ENCODE data around the gene RORC.

The RORC gene

GRCh38 chr1:151847867-151848596 is 16.4 kb upstream of the RORC start:
- DNase-seq: no peak

GRCh38 chr1:151846686-151847237 is 15.2 kb upstream of the RORC start:
- no peak for DNase-seq

- DNase-seq: no peak
Measured at GRCh38 chr1:151846062-151846568, 14.5 kb upstream of the RORC start.

GRCh38 chr1:151843398-151843797 is 11.8 kb upstream of the RORC start:
- no peak for DNase-seq

GRCh38 chr1:151841141-151841540 is 9.5 kb upstream of the RORC start:
- no peak for DNase-seq

GRCh38 chr1:151840421-151840820 is 8.8 kb upstream of the RORC start:
- DNase-seq: no peak

- peak; percentile 83 for DNase-seq
Measured at GRCh38 chr1:151839457-151840403, 8.1 kb upstream of the RORC start, which contains the start of gene C2CD4D. Gene C2CD4D, minus strand, starts transcription at chr1:151839820. Its CDS starts 831 bp downstream, at chr1:151838989.

GRCh38 chr1:151839082-151839412 is 7.4 kb upstream of the RORC start:
- no peak for DNase-seq

GRCh38 chr1:151838222-151839081 is 6.8 kb upstream of the RORC start:
- DNase-seq: peak; percentile 47

GRCh38 chr1:151837884-151838221 is 6.3 kb upstream of the RORC start:
- DNase-seq: no peak

- DNase-seq: peak; percentile 44
Measured at GRCh38 chr1:151837197-151837596, 5.6 kb upstream of the RORC start.

- no peak for DNase-seq
Measured at GRCh38 chr1:151835596-151835995, 4.0 kb upstream of the RORC start.

- DNase-seq: no peak
Measured at GRCh38 chr1:151834239-151834638, 2.6 kb upstream of the RORC start.

- no peak for DNase-seq
Measured at GRCh38 chr1:151833172-151833900, 1.7 kb upstream of the RORC start.

- DNase-seq: no peak
Measured at GRCh38 chr1:151832318-151832980, 847 bp upstream of the RORC start.

- DNase-seq: no peak
Measured at GRCh38 chr1:151831256-151831591, 378 bp downstream of the RORC start.

GRCh38 chr1:151830055-151830454 is 1.5 kb downstream of the RORC start:
- DNase-seq: no peak

GRCh38 chr1:151829352-151830046 is 2.1 kb downstream of the RORC start:
- no peak for DNase-seq

GRCh38 chr1:151828921-151829320 is 2.7 kb downstream of the RORC start:
- no peak for DNase-seq

GRCh38 chr1:151827853-151828252 is 3.7 kb downstream of the RORC start:
- DNase-seq: no peak
